Measurements from ENCODE around the gene PAX4. TPM values are rescaled to one million over a fixed set of nuclear protein-coding genes. Genes with fewer than 3 reads are reported as not detected.

The PAX4 gene
- total and polyA plus RNA-seq, 10 donors = not detected

- Histone ChIP-seq H3K4me1 (peaks cover 27 to 71% (median 50%) of the 10 kb centered on the region in 6 donors), H3K36me3 (peaks cover 4 to 41% (median 18%) of the 10 kb centered on the region in 6 donors), H3K27ac (peak within 1 kb of the TSS; percentile 77 to 97 (median 88)), H3K9me3 (no peaks in the 10 kb centered on the region), H3K4me3 (peak within 1 kb of the TSS; percentile 73 to 99 (median 90)), H3K27me3 (replicated peaks in 1 of 7) (no peaks in the 10 kb centered on the region)
- WGBS, 5 donors = 0 to 1% (median 1%) methylated on average over 9 to 77 of the region's 77 CpGs
- DNase-seq = peak; percentile 98
- TF ChIP-seq POLR2AphosphoS5 (IDR thresholded peaks at IDR 0.05) (peak; percentile 82 to 84 (median 83)), CTCF (IDR thresholded peaks at IDR 0.05 in 8 of 11, conservative IDR thresholded peaks at IDR 0.05 in 3 of 11) (no peak), POLR2A (IDR thresholded peaks at IDR 0.05) (peak in 2 of 3 donors; percentile 24 to 62)
- intact Hi-C loops (cut with DNase I; ENCODE audit: low total_unique reads) = loop anchor here (5.0 to 10.0 kb wide), 3 partner anchors 64 to 617 kb away; partner anchors contain the start of genes SND1 and ZNF800
Observed at GRCh38 chr7:127588019-127588696, 29.8 kb downstream of the PAX4 start, which contains the start of gene ARF5. Gene ARF5, plus strand, starts transcription at chr7:127588411. Its CDS starts 88 bp downstream, at chr7:127588499.

GRCh38 chr7:127587663-127588018, 30.3 kb downstream of the PAX4 start:
- intact Hi-C loops (cut with DNase I; ENCODE audit: low total_unique reads) = loop anchor here (5.0 to 10.0 kb wide), 3 partner anchors 65 to 617 kb away; partner anchors contain the start of genes SND1 and ZNF800
- WGBS, 5 donors = 53 to 74% (median 58%) methylated on average over 19 to 20 of the region's 20 CpGs
- Histone ChIP-seq H3K9me3 (no peaks in the 10 kb centered on the region), H3K27me3 (replicated peaks in 1 of 7) (no peaks in the 10 kb centered on the region), H3K4me3 (peak overlapping the region; percentile 73 to 99 (median 90)), H3K4me1 (peaks cover 31 to 73% (median 55%) of the 10 kb centered on the region in 6 donors), H3K36me3 (peaks cover 4 to 41% (median 22%) of the 10 kb centered on the region in 6 donors), H3K27ac (peak overlapping the region; percentile 77 to 97 (median 88))
- peak; percentile 89 for DNase-seq
- TF ChIP-seq POLR2AphosphoS5 (IDR thresholded peaks at IDR 0.05) (no peak), CTCF (IDR thresholded peaks at IDR 0.05 in 8 of 11, conservative IDR thresholded peaks at IDR 0.05 in 3 of 11) (no peak), POLR2A (IDR thresholded peaks at IDR 0.05) (no peak)

- H3K27ac ChIP-seq = peak overlapping the region in 1 of 8 donors; percentile 97
- H3K9me3 ChIP-seq = no peaks in the 10 kb centered on the region
- H3K27me3 ChIP-seq (replicated peaks in 1 of 7) = no peaks in the 10 kb centered on the region
- DNase-seq = no peak
- H3K4me3 ChIP-seq = peak overlapping the region in 1 of 8 donors; percentile 78
- peaks cover 40 to 86% (median 68%) of the 10 kb centered on the region in 6 donors for H3K4me1 ChIP-seq
- TF ChIP-seq POLR2A (IDR thresholded peaks at IDR 0.05) (no peak), CTCF (IDR thresholded peaks at IDR 0.05 in 8 of 11, conservative IDR thresholded peaks at IDR 0.05 in 3 of 11) (no peak), POLR2AphosphoS5 (IDR thresholded peaks at IDR 0.05) (no peak)
- intact Hi-C loops (cut with DNase I; ENCODE audit: low total_unique reads) = loop anchor here (5.0 to 10.0 kb wide), 3 partner anchors 66 to 618 kb away; partner anchors contain the start of genes SND1 and ZNF800
- H3K36me3 ChIP-seq = peaks cover 4 to 41% (median 27%) of the 10 kb centered on the region in 6 donors
- 94 to 98% (median 95%) methylated on average over 2 of the region's 2 CpGs for WGBS, 5 donors
Observed at GRCh38 chr7:127586346-127586745, 31.6 kb downstream of the PAX4 start.
